ENCODE measurements around the gene CUL3. TPM values are rescaled to one million over a fixed set of nuclear protein-coding genes. Genes with fewer than 3 reads are reported as not detected.

CUL3 gene
- total and polyA plus RNA-seq, 7 donors, result 59.3 to 85.3 (median 65.6) TPM

DNA sequence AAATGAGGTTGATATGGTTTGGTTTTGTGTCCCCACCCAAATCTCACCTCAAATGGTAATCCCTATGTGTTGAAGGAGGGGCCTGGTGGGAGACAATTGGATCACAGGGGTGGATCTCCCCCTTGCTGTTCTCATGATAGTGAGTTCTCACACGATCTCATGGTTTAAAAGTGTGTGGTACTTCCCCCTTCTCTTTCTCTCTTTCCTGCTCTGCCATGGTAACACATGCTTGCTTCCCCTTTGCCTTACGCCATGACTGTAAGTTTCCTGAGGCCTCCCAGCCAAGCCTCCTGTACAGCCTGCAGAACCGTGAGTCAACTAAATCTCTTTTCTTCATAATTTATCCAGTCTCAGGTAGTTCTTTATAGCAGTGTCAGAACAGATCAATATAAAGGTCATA, 158.5 kb downstream of the CUL3 start:
- H3K4me1 ChIP-seq, result no peaks in the 10 kb centered on the region
- intact Hi-C loops (cut with DNase I), result no loop called here
- H3K9me3 ChIP-seq, result no peaks in the 10 kb centered on the region
- 68 to 81% methylated on average over 3 of the region's 3 CpGs for WGBS, 2 donors
- no peak for DNase-seq
- no peak for TF ChIP-seq EP300 (IDR thresholded peaks at IDR 0.05)
- no peak for TF ChIP-seq POLR2A (IDR thresholded peaks at IDR 0.05)
- TF ChIP-seq POLR2AphosphoS5 (IDR thresholded peaks at IDR 0.05), result no peak
- TF ChIP-seq, protein P1, sequence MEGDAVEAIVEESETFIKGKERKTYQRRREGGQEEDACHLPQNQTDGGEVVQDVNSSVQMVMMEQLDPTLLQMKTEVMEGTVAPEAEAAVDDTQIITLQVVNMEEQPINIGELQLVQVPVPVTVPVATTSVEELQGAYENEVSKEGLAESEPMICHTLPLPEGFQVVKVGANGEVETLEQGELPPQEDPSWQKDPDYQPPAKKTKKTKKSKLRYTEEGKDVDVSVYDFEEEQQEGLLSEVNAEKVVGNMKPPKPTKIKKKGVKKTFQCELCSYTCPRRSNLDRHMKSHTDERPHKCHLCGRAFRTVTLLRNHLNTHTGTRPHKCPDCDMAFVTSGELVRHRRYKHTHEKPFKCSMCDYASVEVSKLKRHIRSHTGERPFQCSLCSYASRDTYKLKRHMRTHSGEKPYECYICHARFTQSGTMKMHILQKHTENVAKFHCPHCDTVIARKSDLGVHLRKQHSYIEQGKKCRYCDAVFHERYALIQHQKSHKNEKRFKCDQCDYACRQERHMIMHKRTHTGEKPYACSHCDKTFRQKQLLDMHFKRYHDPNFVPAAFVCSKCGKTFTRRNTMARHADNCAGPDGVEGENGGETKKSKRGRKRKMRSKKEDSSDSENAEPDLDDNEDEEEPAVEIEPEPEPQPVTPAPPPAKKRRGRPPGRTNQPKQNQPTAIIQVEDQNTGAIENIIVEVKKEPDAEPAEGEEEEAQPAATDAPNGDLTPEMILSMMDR (IDR thresholded peaks at IDR 0.05), result no peak
- H3K36me3 ChIP-seq, result no peaks in the 10 kb centered on the region
- no peaks in the 10 kb centered on the region for H3K27me3 ChIP-seq
- no peak overlapping the region for H3K27ac ChIP-seq
- H3K4me3 ChIP-seq, result no peak overlapping the region

DNA sequence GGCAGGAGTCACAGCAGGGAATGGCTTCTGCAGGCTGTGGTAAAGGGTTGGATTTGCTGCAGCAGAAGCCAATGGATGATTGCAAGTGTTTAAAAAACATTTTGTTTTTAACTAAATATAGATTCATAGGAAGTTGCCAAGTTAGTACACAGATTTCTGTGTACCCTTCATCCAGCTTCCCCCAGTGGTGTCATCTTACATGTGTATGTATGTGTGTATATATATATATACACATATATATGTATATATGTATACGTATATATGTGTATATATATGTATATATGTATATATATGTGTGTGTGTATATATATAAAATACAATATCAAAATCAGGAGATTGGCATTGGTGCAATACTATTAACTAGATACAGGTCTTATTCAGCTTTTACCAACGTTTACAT, 164.1 kb downstream of the CUL3 start:
- WGBS, 2 donors, result 90 to 93% methylated on average over 2 of the region's 2 CpGs
- intact Hi-C loops (cut with DNase I), result no loop called here
- no peak for DNase-seq
- TF ChIP-seq, protein P1 (IDR thresholded peaks at IDR 0.05), result no peak
- TF ChIP-seq POLR2AphosphoS5 (IDR thresholded peaks at IDR 0.05) (no peak), POLR2A (IDR thresholded peaks at IDR 0.05) (no peak), EP300 (IDR thresholded peaks at IDR 0.05) (no peak)
- H3K4me1 ChIP-seq, result no peaks in the 10 kb centered on the region
- no peaks in the 10 kb centered on the region for H3K27me3 ChIP-seq
- H3K9me3 ChIP-seq, result no peaks in the 10 kb centered on the region
- H3K36me3 ChIP-seq, result no peaks in the 10 kb centered on the region
- no peak overlapping the region for H3K27ac ChIP-seq
- H3K4me3 ChIP-seq, result no peak overlapping the region

Other genes starting within 250 kb of the CUL3 start
- gene FAM124B, start 183.3 kb downstream of the CUL3 start, total RNA-seq, result 1 to 10 TPM in 3 of 4 donors, under 1 TPM in 1; 0.81 to 1.9 (median 1.6) TPM
- under 1 TPM; 0.23 to 0.67 (median 0.60) TPM for gene FAM124B, start 183.3 kb downstream of the CUL3 start, polyA plus RNA-seq
- not detected for gene CCDC195, start 131.0 kb upstream of the CUL3 start, total RNA-seq
- gene CCDC195, start 131.0 kb upstream of the CUL3 start, polyA plus RNA-seq, result not detected